Epithelial cell of prostate (primary cell): ENCODE measurements around the gene PNO1.
"Not testable (repeated sequence)": the region's sequence is repeated elsewhere in the genome, so short reads cannot be mapped to it uniquely, and the experiment has no call there.

Source experiments
- DNase-seq: peaks from one replicate; pipeline ENCODE4 v3.0.0-alpha.2; 2011; ENCODE audit warnings: low read depth, low spot score
- H3K27ac ChIP-seq: fragments of 450-650 bp; 2 replicates; pipeline ENCODE4 v1.5.1; 2017; ENCODE audit warnings: mild to moderate bottlenecking

Gene PNO1

DNA sequence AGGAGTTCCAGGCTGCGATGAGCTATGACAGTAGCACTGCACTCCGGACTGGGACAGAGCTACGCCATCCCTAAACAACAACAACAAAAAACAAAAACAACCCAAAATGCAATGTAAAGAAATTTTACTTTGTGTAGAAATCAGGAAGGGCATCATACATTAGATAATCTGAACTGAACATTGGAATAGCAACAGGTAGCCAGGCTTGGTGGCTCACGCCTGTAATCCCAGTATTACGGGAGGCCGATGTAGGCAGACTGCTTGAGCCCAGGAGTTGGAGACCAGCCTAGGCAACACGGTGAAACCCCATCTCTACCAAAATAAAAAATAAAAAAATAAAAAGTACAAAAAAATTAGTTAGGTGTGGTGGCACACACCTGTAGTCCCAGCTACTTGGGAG is 2.1 kb upstream of the PNO1 start:
- H3K27ac ChIP-seq, result no peak overlapping the region

DNA sequence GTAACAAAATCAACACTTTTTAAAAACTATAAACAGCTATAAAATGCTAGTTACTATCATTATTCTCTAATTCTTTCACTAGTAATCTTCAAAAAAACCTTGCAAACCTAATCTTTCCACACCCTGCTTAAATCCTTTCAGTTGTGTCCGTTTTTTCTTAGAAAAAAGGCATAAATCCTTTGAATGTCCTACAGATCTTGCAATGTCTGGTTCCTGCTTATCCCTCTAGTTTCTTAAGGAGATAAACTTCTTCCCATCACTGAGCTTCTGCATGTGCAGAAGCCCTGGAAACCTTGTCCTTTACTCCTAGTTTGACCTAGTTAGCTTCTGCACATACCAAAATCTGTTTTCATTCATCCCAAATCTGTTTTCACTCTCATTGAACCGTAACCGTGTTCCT is 1.3 kb upstream of the PNO1 start:
- DNase-seq, result no peak
- no peak overlapping the region for H3K27ac ChIP-seq

More for the DNA sequence above, 2.1 kb upstream of the PNO1 start:
- no peak for DNase-seq

DNA sequence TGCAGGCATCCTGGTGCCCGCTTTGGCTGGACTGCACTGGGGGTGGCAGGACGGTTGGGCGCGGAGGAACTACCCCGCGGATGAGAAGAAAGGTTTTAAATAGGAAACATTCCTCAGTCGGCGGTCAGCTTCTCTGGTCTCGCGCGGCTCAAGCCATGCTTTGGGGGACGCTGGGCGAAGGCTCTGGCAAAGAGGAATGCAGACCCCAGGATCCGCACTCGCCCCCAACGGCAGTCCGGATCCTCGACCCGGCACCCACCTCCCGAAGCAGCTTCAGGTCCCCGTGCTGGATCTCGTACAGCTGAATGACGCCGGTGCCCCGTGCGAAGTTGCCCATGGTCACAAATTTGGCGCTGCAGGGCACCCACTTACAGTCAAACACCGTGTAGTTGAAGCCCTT is 686 bp upstream of the PNO1 start:
- peak overlapping the region; percentile 82 for H3K27ac ChIP-seq
- no peak for DNase-seq

DNA sequence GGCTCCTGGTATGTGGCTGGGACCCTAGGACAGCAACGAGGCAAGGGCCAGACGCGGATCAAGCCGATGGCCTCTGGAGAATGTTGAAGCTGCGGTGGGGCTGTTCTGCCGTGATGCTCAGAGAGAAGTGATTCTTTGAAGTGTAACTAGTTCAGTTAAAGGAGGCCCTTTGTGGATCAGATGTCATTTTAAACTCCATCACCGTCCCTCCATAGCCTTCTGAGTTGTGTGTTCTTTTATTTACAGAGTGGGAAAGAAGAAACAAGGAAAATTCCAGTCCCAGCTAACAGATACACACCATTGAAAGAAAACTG is 403 bp downstream of the PNO1 start:
- DNase-seq, result no peak
- peak overlapping the region; percentile 82 for H3K27ac ChIP-seq

DNA sequence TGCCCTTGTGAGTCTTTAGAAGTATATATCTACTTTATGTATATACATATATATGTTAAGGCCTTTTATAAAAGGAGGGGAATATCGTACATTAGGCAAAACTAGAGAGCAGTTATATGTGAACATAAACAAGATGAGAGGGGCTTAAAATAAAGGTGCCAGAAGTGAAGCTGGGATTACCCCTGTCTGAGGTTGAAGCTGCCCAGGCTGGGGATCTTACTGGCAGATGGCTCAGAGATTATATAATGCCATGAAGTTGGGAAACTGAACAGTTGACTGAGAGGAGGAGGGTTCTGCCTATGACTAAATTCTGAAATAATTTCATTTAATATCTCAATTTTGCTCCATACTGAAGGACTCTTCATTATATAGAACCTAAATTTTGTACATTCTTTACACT is 6.0 kb downstream of the PNO1 start:
- no peak for DNase-seq
- H3K27ac ChIP-seq, result no peak overlapping the region

DNA sequence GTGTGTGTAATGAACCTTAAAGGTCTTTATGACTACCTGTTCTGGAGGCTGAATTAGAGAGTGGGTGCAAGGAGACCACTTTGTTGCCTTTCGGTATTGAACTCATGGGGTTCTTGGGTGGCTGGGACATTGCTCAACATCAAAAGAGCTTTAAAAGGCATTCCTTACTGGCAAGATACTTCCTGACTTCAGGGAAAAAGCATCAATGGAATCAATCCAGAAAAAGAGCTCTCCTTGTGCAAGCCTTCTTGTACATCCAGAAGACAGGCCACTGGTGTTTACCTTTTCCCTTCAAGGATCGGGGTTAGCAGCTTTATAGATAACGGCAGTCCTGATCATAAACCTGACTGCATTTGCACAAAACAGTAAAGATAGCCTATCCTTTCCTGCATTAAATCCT is 9.5 kb downstream of the PNO1 start:
- DNase-seq, result no peak

DNA sequence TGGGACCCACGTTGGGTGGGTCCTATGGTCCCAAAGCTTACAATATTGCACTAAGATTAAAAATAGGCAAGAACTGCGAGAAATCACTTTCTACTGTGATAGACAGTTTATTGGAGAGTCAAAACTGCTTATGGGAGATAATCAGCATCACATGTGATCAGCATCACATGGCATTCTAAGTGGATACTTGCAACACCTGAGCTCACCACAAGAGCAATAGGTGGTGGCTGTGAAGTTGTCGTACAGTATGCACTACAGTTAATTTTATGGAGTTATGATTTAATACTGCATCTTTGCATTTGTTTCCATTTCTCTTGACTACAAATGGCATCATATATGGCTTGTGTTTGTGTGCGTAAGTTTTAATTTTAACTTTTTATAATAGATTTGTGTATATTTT is 11.6 kb downstream of the PNO1 start:
- no peak for DNase-seq

More for the DNA sequence above, 9.5 kb downstream of the PNO1 start:
- H3K27ac ChIP-seq, result no peak overlapping the region

DNA sequence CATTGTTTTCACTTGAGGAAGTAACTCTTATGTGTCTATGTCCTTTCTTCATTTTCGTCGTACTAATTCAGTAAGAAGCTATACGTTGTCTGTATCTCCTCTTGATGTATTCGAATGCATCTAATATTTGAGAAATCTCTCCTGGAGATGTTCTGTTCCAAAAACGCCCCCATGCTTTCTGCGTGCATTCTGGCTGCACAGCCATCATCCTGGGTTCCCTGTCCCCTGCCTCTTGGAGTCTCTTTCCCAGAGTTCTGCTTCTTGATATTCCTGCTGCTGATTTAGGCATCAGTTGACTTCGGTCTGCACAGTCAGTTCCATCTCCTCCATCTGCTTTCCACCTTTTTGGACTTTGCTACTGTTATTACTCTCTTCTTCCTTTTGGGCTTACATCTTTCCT is 13.5 kb downstream of the PNO1 start:
- no peak for DNase-seq
- H3K27ac ChIP-seq, result no peak overlapping the region

More for the DNA sequence above, 11.6 kb downstream of the PNO1 start:
- no peak overlapping the region for H3K27ac ChIP-seq

DNA sequence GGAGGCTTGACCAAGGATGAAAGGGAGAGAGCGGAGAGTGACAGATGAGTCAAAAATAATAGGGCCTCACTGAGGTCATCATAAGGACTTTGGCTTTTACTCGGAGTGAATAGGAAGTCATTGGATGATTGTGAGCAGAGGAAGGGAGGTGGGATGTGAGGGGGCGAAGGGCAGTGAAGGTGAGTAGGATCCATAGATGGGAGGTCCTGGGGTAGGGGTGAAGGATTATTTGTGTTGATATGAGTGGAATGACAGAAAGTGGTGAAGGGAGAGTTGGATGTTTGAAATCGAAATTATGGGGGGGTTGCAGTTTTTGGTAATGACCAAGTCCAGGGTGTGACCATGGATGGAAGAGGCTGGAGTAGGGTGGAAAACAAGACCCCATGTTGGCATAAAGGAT is 14.0 kb downstream of the PNO1 start:
- H3K27ac ChIP-seq, result no peak overlapping the region
- DNase-seq, result no peak

DNA sequence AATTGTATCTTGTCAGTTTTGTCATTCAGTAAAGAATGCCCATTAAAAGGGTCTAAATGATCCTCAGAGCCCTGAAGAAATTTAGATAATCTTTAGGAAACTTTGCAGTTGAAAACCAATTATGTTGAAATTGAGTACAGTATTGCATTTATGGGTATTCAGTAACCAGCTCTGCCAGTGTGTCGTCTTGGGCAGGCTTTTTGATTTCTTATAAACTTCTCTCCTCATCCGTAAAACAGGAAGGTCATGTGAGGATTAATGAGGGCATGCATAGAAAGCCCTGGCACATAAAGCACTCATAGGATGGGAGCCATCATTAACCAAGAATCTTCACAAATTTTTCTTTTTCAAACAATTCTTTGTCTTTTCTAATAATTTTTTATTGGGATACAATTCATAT is 14.8 kb downstream of the PNO1 start:
- no peak for DNase-seq
- H3K27ac ChIP-seq, result peak overlapping the region; percentile 43

DNA sequence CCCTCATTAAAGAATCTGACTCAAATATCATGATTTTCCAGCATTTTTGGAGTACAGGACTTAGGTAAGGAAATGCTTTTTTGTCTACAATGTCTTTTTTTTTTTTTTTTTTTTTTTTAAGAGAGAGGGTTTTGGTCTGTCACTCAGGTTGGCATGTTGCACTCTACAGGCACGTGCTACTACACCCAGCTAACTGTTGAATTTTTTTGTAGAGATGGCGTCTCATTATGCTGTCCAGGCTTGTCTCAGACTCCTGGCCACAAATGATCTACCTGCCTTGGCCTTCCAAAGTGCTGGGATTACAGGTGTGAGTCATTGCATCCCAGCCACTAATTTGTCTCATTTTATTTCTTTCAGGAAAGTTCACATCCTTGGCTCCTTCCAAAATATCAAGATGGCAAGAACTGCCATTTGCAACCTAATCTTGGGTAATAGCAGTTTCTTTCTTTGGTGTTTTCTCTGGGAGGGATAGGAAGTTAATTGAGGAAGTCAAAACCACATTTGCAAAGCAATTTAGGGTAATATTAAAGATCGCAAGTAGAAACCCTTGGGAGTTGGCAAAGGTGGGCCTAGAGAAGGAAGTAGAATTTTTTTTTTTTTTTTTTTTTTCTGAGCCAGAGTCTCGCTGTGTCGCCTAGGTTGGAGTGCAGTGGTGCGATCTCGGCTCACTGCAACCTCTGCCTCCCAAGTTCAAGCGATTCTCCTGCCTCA is 15.5 kb downstream of the PNO1 start:
- peak overlapping the region; percentile 43 for H3K27ac ChIP-seq
- peak; percentile 33 for DNase-seq

DNA sequence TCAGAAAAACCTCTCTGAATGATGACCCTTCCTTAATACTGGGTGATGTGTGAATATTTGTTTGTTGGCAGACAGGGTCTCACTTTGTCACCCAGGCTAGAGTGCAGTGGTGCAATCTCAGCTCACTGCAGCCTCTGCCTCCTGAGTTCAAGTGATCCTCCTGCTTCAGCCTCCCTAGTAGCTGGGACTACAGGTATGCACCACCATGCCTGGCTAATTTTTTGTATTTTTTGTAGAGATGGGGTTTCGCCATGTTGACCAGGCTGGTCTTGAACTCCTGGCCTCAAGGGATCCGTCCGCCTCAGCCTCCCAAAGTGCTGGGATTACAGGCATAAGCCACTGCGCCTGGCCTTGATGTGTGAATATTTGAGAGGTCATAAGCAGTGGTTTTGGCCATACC is 17.5 kb downstream of the PNO1 start:
- H3K27ac ChIP-seq, DNase-seq: not testable (repeated sequence)

DNA sequence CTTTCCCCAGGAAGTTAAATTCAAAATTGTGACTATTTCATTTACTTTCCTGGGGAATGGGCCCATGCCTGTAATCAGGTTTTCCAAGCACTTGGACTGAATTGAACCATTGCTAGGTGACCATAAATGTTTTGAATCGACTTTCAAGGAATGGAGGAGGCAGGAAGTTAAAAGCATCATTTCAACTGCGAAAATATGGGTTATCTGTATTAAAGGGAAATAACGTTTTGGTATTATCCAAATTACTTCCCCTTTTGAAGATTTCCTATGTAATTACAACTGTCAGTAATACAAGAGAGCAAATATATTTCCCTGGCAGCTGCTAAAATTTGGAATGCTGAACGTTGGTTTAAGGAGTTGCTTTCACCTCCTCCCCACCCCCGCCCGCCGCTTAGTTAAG is 19.0 kb downstream of the PNO1 start:
- DNase-seq, result no peak
- H3K27ac ChIP-seq, result no peak overlapping the region

DNA sequence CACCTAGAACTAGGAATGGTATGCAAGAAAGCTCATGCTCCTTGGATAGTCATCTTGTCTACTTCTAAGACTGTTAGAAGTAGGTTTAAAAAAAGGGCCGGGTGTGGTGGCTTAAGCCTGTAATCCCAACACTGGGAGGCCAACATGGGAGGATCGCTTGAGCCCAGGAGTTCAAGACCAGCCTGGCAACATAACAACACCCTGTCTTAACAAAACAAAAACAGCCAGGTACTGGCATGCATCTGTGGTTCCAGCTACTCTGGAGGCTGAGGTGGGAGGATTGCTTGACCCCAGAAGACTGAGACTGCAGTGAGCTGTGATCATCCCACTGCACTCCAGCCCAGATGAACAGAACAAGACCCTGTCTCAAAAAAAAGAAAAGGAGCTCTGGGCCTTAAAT is 19.9 kb downstream of the PNO1 start:
- H3K27ac ChIP-seq, result no peak overlapping the region
- DNase-seq, result no peak

DNA sequence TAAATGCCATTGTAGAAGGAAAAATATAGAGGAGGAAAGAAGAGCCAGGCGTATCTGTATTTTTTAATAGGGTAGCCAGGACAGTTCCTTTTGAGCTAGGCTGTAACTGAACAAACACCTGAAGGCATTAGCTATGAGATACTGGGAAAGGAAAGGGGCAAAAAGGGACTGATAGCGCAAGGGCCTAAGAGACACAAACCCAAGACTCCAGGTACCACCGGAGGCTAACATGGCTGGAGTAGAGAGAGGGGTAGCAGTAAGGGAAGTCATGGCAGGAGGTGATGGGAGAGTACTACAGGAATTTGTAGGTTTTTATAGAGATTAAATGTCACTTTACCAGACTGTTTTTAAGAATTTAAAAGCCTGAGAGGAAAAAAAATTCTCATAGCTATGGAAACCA is 20.7 kb downstream of the PNO1 start:
- no peak for DNase-seq
- H3K27ac ChIP-seq, result no peak overlapping the region

DNA sequence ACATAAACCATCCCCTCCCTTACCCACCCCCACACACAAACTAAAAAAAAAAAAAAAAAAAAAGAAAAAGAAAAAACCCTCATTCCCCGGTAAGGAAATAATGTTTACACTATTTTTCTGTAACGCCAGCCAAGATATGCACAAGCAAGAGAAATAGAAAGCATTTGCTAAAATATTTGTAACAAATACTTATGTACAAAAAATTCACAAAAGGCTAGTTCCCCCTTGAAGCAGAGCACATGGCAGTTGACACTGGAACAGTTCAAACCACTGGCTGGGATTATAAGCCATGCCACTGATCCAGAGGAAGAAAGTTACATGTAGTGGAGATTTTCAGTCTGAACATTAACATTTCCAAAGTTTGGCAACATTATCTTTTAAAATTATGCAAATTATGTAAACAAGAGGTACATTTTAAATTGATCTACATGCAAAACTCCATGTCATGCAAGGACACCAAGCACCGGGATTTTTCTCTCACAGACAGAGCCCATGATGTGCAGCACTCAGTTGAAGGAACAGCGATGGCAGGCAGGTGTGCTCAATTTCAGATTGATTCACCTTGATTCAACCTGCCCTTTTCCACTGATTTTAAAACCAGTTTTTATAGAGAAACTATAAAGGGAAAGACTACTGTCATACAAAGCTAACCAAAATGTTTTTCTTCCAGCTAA is 21.4 kb downstream of the PNO1 start:
- H3K27ac ChIP-seq, result no peak overlapping the region
- no peak for DNase-seq

DNA sequence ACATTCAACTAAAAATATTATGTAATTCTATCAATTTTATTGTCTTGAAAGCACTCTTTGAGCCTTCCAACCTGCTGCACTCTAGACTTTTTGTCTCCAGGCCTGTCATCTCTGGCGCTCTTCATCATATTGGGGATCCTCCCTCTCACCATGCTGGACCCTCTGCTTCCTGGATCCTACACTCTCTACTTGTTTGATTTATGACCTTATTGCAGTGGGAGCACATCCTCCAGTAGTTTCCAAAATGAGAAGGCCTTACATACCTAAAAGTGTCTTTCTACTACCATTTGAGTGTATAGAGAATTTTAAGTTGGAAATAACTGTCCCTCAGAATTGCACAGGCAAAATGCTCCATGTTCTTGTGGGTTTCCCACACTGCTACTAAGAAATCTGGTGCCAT is 25.2 kb downstream of the PNO1 start:
- DNase-seq, result no peak
- H3K27ac ChIP-seq, result no peak overlapping the region

DNA sequence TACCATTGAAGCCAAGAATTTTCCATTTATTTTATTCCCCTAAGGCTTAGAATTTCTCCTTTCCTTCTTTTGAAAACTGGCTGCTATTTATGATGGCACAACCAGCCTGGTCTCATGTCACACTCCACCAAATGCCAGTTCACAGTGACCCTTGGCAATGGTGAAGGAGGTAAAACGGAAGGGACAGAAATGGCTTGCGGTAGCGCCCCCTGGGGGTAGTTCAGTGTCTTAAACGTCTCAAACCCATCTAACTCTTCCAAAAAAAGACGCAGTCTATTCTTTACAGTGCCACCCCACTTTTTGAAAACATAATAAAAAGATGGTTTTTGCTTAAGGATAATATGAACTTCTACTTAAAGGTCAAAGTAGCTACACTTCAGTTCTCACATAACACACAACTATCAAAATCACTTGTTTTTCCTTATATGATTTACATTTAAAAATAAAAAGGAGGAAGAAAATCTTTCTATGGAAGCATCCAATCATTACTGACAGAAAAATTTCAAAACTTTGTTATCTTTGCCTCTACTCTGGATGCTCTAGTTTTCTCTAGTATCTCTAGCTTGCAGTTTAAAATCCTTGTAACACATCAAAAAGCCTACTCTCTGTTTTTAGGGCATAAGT is 28.0 kb downstream of the PNO1 start:
- no peak for DNase-seq
- no peak overlapping the region for H3K27ac ChIP-seq

DNA sequence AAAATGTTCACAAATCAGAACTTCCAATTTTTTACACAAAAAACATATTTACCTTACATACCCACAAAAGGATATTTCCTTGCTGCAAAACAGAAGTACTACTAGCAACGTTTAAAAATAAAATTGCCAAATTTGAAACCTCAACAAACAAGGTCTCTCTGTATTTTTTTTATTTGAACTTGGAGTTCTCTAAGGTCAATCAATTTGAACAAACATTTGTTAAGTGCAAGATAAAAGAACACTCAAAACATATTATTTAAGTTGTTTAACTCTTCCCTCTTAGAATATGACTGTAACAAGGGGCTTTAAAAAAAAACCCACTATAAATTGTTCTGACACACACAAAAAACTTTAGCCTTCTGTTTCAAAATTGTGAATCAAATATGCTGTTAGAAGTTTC is 29.6 kb downstream of the PNO1 start:
- no peak overlapping the region for H3K27ac ChIP-seq
- DNase-seq, result no peak

DNA sequence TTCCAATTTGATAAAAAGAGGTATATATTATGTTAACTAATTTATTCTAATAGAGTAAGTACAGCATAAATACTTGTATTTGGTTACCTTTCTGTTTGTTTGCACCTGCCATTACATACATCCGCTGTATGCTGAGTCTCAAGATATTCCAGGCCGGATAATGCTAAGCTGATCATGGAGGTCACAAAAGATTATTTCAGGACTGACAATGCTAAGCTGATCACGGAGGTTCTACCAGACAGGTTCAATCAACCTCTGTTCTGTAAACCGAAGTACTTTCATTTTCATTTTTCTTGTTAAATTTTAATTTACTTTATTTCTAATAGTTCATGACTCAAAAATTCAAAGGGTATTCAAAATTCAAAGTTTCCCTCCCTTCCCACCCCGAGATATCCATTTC is 31.1 kb downstream of the PNO1 start:
- no peak for DNase-seq
- no peak overlapping the region for H3K27ac ChIP-seq

DNA sequence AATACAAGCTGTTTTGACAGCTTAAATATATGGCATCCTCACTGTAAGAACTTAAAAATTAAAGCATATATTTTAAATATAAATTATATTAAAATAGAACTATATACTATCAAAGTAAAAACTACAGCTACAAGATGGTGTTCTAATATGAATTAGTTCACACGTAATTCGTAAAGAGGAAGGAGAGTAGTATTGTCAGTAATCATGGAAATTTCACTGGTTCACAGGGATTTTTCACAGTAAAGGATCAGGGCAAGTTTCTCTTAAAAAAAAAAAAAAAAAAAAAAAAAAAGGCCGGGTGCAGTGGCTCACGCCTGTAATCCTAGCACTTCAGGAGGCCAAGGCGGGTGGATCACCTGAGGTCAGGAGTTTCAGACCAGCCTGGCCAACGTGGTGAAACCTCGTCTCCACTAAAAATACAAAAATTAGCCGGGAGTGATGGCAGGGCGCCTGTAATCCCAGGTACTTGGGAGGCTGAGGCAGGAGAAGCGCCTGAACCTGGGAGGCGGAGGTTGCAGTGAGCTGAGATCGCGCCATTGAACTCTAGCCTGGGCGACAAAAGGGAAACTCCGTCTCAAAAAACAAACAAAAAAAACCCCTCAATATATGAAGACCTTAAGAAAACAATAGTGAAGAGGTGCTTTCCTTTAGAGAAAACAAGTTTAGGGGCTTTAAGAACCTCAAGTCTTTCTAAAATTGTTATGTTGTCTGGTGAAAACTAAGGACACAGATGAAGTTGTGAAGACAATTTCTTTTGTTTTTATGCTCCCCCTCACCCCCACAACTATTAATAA is 32.5 kb downstream of the PNO1 start:
- peak overlapping the region; percentile 88 for H3K27ac ChIP-seq

More for the DNA sequence above, 32.5 kb downstream of the PNO1 start:
- DNase-seq, result no peak
